IPS-NIHi11 (cell line): ENCODE results near the gene TNFAIP8L2.
"Not testable (repeated sequence)": the region's sequence is repeated elsewhere in the genome, so short reads cannot be mapped to it uniquely, and the experiment has no call there.

Experiments used
- DNase-seq: peaks from one replicate; pipeline ENCODE4 v3.0.0; 2012; ENCODE audit warnings: mixed read lengths, low spot score

Gene TNFAIP8L2

GRCh38 chr1:151189637-151190445, 33.4 kb downstream of the TNFAIP8L2 start, which contains the start of gene VPS72:
VPS72 (minus strand) TSS chr1:151190197; CDS start chr1:151190121, 76 bp downstream.
- DNase-seq = peak; percentile 92

GRCh38 chr1:151192047-151192446, 35.6 kb downstream of the TNFAIP8L2 start:
- DNase-seq = no peak

GRCh38 chr1:151193304-151193703, 36.9 kb downstream of the TNFAIP8L2 start:
- no peak for DNase-seq

- DNase-seq = no peak
Measured at GRCh38 chr1:151193856-151194255, 37.4 kb downstream of the TNFAIP8L2 start.

- peak; percentile 37 for DNase-seq
Measured at GRCh38 chr1:151194894-151195594, 38.6 kb downstream of the TNFAIP8L2 start.

GRCh38 chr1:151196292-151196800, 39.9 kb downstream of the TNFAIP8L2 start:
- peak; percentile 37 for DNase-seq

GRCh38 chr1:151197863-151198253, 41.4 kb downstream of the TNFAIP8L2 start:
- DNase-seq = no peak

- peak; percentile 97 for DNase-seq
Measured at GRCh38 chr1:151198254-151199127, 42.0 kb downstream of the TNFAIP8L2 start, which contains the start of gene PIP5K1A. PIP5K1A (plus strand) TSS chr1:151198552; CDS start chr1:151198997, 445 bp downstream.

- no peak for DNase-seq
Measured at GRCh38 chr1:151199873-151200581, 43.6 kb downstream of the TNFAIP8L2 start.

GRCh38 chr1:151205381-151205965, 49.0 kb downstream of the TNFAIP8L2 start:
- not testable (repeated sequence) for DNase-seq
